GM12891 (cell line): ENCODE measurements around the gene THUMPD2.

Source experiments
- POLR2A ChIP-seq: IDR thresholded peaks from 2 replicates; pipeline ENCODE4 v1.6.1; 2011; ENCODE audit warnings: low read depth, low read length, control low read depth
- POLR2AphosphoS5 ChIP-seq: IDR thresholded peaks from 2 replicates; pipeline ENCODE4 v1.6.1; 2011; ENCODE audit warnings: low read depth, low read length, control low read depth
- SPI1 ChIP-seq: IDR thresholded peaks from 2 replicates; pipeline ENCODE4 v1.6.1; 2011; ENCODE audit warnings: low read depth, low read length, control low read depth
- TAF1 ChIP-seq: IDR thresholded peaks from 2 replicates; pipeline ENCODE4 v1.6.1; 2011; ENCODE audit warnings: low read depth, low read length, control low read depth

GRCh38 chr2:39728941-39729351 is 50.1 kb downstream of the THUMPD2 start:
- TF ChIP-seq POLR2AphosphoS5 (no peak), SPI1 (no peak), POLR2A (no peak), TAF1 (no peak)
